Amygdala (tissue), 56 donors: ENCODE results near the gene INTS14.
"Not testable (repeated sequence)": the region's sequence is repeated elsewhere in the genome, so short reads cannot be mapped to it uniquely, and the experiment has no call there.

Source experiments
- DNase-seq, 56 donors: peaks; one replicate each; lab custom pipeline; 2025; lab: John Stamatoyannopoulos, UW

The INTS14 gene

GRCh38 chr15:65632780-65633375 lies 21.9 kb upstream of the INTS14 start:
- DNase-seq, result no peak

GRCh38 chr15:65631503-65631902 lies 20.6 kb upstream of the INTS14 start:
- DNase-seq, result no peak

- no peak for DNase-seq
These were observed 19.8 kb upstream of the INTS14 start for GRCh38 chr15:65630760-65631159.

- no peak for DNase-seq
These were observed 18.6 kb upstream of the INTS14 start for GRCh38 chr15:65629548-65629947.

- no peak for DNase-seq
These were observed 15.9 kb upstream of the INTS14 start for GRCh38 chr15:65626856-65627255.

GRCh38 chr15:65623103-65623502 lies 12.2 kb upstream of the INTS14 start:
- DNase-seq, result no peak

GRCh38 chr15:65621638-65622037 lies 10.7 kb upstream of the INTS14 start, which contains the start of gene SLC24A1:
TSS of gene SLC24A1 (plus strand) at chr15:65621938. CDS start at chr15:65624081, 2,143 bp downstream.
- no peak for DNase-seq

- no peak for DNase-seq
These were observed 9.9 kb upstream of the INTS14 start for GRCh38 chr15:65620833-65621232.

GRCh38 chr15:65619626-65620290 lies 8.8 kb upstream of the INTS14 start:
- DNase-seq, result no peak

- no peak for DNase-seq
These were observed 7.7 kb upstream of the INTS14 start for GRCh38 chr15:65618560-65619109.

- DNase-seq, result not testable (repeated sequence)
These were observed 5.0 kb upstream of the INTS14 start for GRCh38 chr15:65615887-65616286.

GRCh38 chr15:65612949-65613744 lies 2.2 kb upstream of the INTS14 start:
- no peak for DNase-seq

- no peak for DNase-seq
These were observed 1.6 kb upstream of the INTS14 start for GRCh38 chr15:65612616-65612946.

- no peak for DNase-seq
These were observed 1.1 kb upstream of the INTS14 start for GRCh38 chr15:65611888-65612615.

GRCh38 chr15:65603559-65603958 lies 7.4 kb downstream of the INTS14 start:
- no peak for DNase-seq

GRCh38 chr15:65603134-65603533 lies 7.8 kb downstream of the INTS14 start:
- no peak for DNase-seq

- no peak for DNase-seq
These were observed 11.3 kb downstream of the INTS14 start for GRCh38 chr15:65599677-65600076.

- DNase-seq, result no peak
These were observed 12.5 kb downstream of the INTS14 start for GRCh38 chr15:65598468-65598867.

GRCh38 chr15:65595960-65596359 lies 15.0 kb downstream of the INTS14 start:
- peak in 30 of 56 donors; percentile 0 to 81 (median 23) for DNase-seq

- no peak for DNase-seq
These were observed 23.8 kb downstream of the INTS14 start for GRCh38 chr15:65587094-65587493.

GRCh38 chr15:65584241-65584640 lies 26.7 kb downstream of the INTS14 start:
- no peak for DNase-seq
